NK-92 (cell line): ENCODE measurements around the gene KRT76.
"Not testable (repeated sequence)": the region's sequence is repeated elsewhere in the genome, so short reads cannot be mapped to it uniquely, and the experiment has no call there.

Experiments
- DNase-seq: peaks from one replicate; lab custom pipeline; 2025; ENCODE audit not compliant: unreplicated experiment; lab: John Stamatoyannopoulos, UW

Gene KRT76

DNA sequence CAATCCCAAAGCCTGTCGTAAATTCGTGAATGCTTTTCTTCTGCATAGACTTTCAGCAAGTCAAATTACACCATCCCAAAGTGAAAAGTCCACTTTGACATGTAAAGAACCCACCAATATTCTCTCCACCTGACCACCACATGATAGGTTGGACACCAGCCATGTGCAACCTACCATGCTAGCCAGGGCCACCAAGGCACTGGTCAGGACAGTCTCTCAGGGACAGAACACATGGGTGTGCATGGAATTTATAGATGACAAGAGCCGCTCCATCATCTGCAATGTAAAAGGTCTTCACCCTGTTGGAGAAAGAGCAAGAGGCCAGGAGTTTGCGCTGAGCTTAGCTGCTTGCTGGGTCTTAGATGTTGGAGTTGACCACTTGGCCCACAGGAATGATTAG, 5.4 kb upstream of the KRT76 start:
- no peak for DNase-seq

DNA sequence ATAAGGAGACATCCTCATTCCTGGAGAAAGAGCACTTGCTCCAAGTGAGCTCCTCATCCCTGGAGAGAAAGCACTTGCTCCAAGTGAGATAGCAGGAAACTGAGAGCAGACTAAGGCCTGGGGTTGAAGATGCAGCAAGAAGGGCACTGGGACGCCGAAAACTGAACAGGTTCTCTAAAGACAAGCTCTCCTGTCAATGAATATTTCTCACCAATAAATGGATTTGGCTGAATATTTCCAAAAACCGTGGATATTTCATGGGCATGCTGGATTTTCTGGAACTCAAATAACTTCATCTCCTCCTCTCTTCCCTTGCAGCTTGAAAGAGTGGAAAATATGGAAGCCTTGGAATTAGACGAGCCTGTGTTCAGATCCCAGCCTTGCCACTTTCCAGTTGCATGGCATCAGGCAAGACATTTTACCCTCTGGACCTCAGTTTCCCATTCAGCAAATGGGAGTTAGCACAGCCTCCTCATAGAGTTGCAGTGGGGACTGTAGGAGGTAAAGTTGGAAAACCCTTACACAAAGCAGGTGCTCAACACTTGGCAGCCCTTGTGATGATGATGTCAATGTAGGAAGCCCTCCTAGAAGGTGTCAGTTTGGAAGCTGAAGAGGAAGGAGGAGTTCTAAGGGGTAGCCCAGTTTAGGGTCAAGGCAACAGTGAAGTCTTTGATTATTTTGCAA, 4.4 kb upstream of the KRT76 start:
- no peak for DNase-seq

DNA sequence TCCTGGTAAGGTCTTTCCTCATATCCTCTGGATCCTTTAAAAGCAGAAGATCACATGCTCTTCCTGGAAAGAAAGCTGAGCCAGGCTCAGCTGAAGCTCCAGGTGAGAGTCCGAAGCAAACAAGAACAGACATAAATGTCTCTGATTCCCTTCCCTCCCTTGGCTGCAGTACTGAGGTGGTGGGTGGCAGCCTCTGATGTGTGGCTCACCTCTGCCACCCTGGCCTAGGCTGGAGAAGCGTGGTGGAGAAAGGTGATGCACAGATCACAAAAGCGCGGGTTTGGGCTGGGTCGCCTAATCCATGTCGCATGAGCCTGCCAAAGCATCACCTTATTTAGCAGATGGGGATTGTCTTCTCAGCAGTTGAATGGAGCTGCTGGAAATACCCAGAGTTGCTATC, 2.8 kb upstream of the KRT76 start:
- DNase-seq, result no peak

- no peak for DNase-seq
These were observed 1.7 kb upstream of the KRT76 start for GRCh38 chr12:52778833-52779232.

DNA sequence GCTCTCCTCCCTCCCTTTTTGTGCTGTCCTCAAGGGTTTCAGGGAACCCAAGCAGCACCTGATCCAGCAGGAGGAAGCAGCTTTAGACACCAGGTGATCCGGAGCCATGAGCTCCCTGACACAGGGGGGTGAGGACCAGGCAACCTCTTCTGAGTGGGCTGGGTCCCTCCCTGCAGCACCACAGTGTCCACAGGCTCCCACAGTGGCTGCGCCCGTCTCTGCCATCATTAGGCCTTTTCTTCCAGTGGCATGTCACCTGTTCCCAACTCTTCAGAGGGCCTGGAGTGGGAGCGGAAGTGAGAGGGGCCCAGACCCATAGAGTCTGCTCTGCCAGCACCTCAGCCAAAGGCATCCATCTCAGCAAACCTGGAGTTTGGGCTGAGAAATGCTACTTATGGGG, 421 bp upstream of the KRT76 start:
- DNase-seq, result no peak

DNA sequence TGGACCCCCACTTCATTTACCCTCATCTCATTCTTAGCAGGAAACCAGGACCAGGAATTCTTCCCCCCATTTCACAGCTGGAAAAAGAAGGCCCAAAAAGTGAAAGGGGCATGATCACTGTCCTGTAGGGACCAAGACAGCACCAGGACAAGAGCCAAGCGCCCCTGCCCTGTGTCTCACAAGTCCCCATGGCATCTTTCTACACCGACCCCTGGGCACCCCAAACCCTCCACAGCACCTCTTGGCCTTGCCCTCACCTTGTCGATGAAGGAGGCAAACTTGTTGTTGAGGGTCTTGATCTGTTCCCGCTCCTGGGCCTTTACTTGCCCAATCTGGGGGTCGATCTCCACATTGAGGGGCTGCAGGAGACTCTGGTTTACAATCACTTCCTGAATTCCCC, 710 bp downstream of the KRT76 start:
- no peak for DNase-seq

GRCh38 chr12:52774629-52775250, 2.4 kb downstream of the KRT76 start:
- DNase-seq, result no peak

- no peak for DNase-seq
These were observed 4.4 kb downstream of the KRT76 start for GRCh38 chr12:52772772-52773171.

GRCh38 chr12:52772188-52772587, 5.0 kb downstream of the KRT76 start:
- DNase-seq, result no peak

DNA sequence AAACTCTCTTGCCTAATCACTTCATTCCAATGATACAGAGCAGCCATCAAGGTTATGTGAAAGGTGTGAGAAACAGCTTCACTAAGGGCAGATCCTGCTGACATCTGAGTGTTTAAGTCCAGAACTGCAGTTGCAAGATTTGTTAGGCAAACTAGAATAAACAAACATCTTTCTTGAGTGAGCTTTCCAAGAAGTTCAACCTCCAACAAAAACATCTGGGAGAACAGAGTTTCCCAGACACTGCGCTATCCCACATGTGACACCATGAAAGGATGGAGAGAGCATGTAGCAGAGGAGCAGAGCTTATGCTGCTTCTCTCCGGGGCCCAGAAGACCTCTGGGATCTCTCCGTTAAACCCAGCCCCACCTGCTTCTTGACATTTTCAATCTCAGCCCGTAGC, 5.6 kb downstream of the KRT76 start:
- no peak for DNase-seq

DNA sequence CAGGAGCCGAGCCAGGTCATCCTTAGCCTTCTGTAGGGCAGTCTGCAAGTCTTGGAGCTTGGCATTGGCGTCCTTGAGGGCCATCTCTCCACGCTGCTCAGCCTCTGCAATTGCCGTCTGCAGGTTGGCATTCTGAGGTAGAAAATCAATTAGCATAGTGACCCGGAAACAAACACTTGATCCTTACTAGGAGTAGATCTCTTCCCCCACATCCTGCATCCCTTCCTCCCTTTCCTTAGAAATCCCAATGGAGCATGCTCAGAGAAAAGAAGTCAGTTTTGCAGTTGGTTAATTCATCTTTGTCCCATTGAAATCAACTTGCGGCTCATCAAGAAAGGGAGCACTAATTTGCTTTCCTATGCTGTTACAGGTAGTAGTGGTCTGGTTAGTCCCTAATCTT, 6.1 kb downstream of the KRT76 start:
- DNase-seq, result no peak

DNA sequence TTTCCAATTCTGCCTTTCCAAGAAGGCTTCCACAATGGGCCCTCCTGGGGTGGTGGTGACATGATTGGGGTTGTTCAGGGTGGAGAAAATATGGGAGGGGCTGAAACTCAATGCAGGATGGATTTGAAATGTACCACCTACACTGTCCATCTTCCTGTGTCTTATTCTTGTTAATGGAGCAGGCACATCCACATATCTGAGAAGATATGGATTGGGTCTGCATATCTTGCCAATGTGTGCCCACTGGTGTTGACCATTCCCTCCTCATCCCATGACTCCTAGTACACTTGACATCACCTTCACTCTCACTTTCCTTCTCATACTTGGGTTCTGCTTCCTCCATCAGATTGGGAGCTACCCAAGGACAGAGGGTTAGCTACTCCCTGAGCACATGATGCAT, 7.2 kb downstream of the KRT76 start:
- DNase-seq, result no peak

- DNase-seq, result no peak
These were observed 7.8 kb downstream of the KRT76 start for GRCh38 chr12:52769354-52769753.

GRCh38 chr12:52768479-52769200, 8.5 kb downstream of the KRT76 start:
- no peak for DNase-seq

DNA sequence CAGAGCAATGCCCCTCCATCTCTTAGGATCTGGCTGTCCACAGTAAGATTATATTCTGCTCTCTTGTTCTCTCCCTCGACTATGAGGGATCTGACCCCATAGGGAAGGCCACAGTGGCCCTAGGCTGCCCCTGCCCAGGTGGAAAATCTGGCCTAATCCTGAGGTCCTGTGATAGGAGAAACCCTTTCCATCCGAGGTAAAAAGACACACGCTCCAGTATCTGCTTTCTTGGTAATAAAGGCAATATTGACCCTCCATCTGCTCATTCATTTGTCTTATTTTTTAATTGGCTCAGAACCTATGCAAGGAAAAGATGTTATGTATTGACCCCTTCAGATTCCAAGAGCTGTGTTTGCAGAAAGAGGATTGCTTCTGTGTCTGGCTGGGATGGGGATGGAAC, 9.7 kb downstream of the KRT76 start:
- DNase-seq, result no peak

- no peak for DNase-seq
These were observed 10.1 kb downstream of the KRT76 start for GRCh38 chr12:52767020-52767379.

- DNase-seq, result no peak
These were observed 10.7 kb downstream of the KRT76 start for GRCh38 chr12:52766351-52767019.

DNA sequence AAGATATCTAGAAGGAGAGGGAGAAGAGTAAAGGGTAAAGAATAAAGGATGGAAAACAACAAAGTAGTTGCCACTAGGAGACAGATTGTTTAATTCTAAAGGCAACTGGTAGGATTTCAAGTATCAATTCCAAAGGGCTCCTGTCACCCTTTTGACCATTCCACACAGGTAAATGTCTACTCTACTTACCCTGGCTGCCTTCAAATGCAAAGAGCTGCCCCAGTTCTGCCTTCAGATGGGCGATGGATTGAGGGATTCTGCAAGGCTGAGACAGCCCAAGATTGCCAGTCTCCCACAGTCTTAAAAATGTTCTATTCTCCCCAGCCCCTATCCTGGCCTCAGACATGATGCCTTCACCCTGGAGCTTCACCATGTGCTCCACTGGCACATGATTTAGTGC, 11.4 kb downstream of the KRT76 start:
- DNase-seq, result no peak

- no peak for DNase-seq
These were observed 13.2 kb downstream of the KRT76 start for GRCh38 chr12:52763991-52764390.

GRCh38 chr12:52763036-52763659, 14.0 kb downstream of the KRT76 start:
- no peak for DNase-seq

- no peak for DNase-seq
These were observed 15.3 kb downstream of the KRT76 start for GRCh38 chr12:52761802-52762201.

DNA sequence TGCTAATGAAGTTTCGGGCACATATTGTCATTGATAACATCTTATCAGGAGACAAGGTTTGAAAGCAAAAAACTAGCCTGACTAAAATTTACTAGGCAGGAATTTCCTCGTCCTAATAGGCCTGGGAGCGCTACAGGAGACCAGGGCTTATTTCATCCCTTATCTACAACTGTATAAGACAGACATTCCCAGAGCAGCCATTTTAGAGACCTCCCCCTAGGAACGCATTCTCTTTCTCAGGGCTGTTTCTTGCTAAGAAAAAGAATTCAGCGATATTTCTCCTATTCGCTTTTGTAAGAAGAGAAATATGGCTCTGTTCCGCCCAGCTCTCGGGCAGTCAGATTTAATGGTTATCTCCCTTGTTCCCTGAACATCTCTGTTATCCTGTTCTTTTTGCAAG, 15.9 kb downstream of the KRT76 start:
- DNase-seq, result not testable (repeated sequence)
